ENCODE results near the gene ME3.

GRCh38 chr11:86595451-86595850 is 77.0 kb downstream of the ME3 start:
- no peak for TF ChIP-seq EZH2phosphoT487 (IDR thresholded peaks at IDR 0.05; ENCODE audit: borderline replicate concordance, low read depth, low read length)
- TF ChIP-seq CTCF (conservative IDR thresholded peaks at IDR 0.05; ENCODE audit: low read length), result no peak
